DOHH2 (cell line): ENCODE data around the gene BRD7.

Experiments used
- H3F3A ChIP-seq: fragments of 200-600 bp; sonication (generic), shearing (Covaris generic); 2 replicates; pipeline ENCODE4 v1.6.0; 2016; ENCODE audit warnings: antibody characterized with exemption, mild to moderate bottlenecking; ENCODE audit not compliant: control insufficient read depth, insufficient read depth
- H3K27ac ChIP-seq: fragments of 200-600 bp; sonication (generic); 2 replicates; pipeline ENCODE4 v1.5.1; 2014; ENCODE audit warnings: low read depth, mild to moderate bottlenecking, low read length, moderate library complexity
- H3K27me3 ChIP-seq: fragments of 200-600 bp; sonication (generic); 2 replicates; pipeline ENCODE4 v1.6.1; 2014; ENCODE audit warnings: mild to moderate bottlenecking, low read length, mixed read lengths; ENCODE audit not compliant: control insufficient read depth
- H3K36me3 ChIP-seq: fragments of 200-600 bp; sonication (generic); 2 replicates; pipeline ENCODE4 v1.6.1; 2014; ENCODE audit warnings: mild to moderate bottlenecking, low read length, moderate library complexity, mixed read lengths; ENCODE audit not compliant: control insufficient read depth
- H3K4me1 ChIP-seq: fragments of 200-600 bp; sonication (generic); 2 replicates; pipeline ENCODE4 v1.6.1; 2014; ENCODE audit warnings: mild to moderate bottlenecking, low read length, mixed read lengths; ENCODE audit not compliant: control insufficient read depth
- H3K4me2 ChIP-seq: fragments of 200-600 bp; sonication (generic); 2 replicates; pipeline ENCODE4 v1.6.0; 2014; ENCODE audit warnings: mild to moderate bottlenecking, low read length, moderate library complexity
- H3K4me3 ChIP-seq: fragments of 200-600 bp; sonication (generic); 2 replicates; pipeline ENCODE4 v1.5.1; 2014; ENCODE audit warnings: mild to moderate bottlenecking, low read length, mixed read lengths
- H3K79me2 ChIP-seq: fragments of 200-600 bp; sonication (generic); 2 replicates; pipeline ENCODE4 v1.6.1; 2014; ENCODE audit warnings: mild to moderate bottlenecking, low read length, mixed read lengths; ENCODE audit not compliant: control insufficient read depth
- H3K9me2 ChIP-seq: fragments of 200-600 bp; sonication (generic); replicated peaks from 2 replicates; pipeline ENCODE4 v1.6.1; 2014; ENCODE audit warnings: mild to moderate bottlenecking, low read length, mixed read lengths; ENCODE audit not compliant: control insufficient read depth
- H3K9me3 ChIP-seq: fragments of 200-600 bp; sonication (generic); 2 replicates; pipeline ENCODE4 v1.6.1; 2014; ENCODE audit warnings: antibody characterized with exemption, low read length, mixed read lengths; ENCODE audit not compliant: control insufficient read depth, insufficient read depth
- H4K20me1 ChIP-seq: fragments of 200-600 bp; sonication (generic); 2 replicates; pipeline ENCODE4 v1.6.0; 2014; ENCODE audit warnings: low read depth, mild to moderate bottlenecking, antibody characterized with exemption, low read length, moderate library complexity; ENCODE audit not compliant: control insufficient read depth, insufficient read depth
- EZH2phosphoT487 ChIP-seq: fragments of 200-600 bp; sonication (generic); IDR thresholded peaks from 2 replicates; pipeline ENCODE4 v1.6.1; 2017; ENCODE audit warnings: borderline replicate concordance, mild to moderate bottlenecking, antibody characterized with exemption, low read length, moderate library complexity, mixed read lengths
- TF ChIP-seq, protein P1 (sequence below): fragments of 200-600 bp; sonication (generic); IDR thresholded peaks from one replicate; pipeline ENCODE4 v1.5.1; 2014; ENCODE audit warnings: antibody characterized with exemption, mild to moderate bottlenecking, low read depth, low read length; ENCODE audit not compliant: poor library complexity, severe bottlenecking

The BRD7 gene

DNA sequence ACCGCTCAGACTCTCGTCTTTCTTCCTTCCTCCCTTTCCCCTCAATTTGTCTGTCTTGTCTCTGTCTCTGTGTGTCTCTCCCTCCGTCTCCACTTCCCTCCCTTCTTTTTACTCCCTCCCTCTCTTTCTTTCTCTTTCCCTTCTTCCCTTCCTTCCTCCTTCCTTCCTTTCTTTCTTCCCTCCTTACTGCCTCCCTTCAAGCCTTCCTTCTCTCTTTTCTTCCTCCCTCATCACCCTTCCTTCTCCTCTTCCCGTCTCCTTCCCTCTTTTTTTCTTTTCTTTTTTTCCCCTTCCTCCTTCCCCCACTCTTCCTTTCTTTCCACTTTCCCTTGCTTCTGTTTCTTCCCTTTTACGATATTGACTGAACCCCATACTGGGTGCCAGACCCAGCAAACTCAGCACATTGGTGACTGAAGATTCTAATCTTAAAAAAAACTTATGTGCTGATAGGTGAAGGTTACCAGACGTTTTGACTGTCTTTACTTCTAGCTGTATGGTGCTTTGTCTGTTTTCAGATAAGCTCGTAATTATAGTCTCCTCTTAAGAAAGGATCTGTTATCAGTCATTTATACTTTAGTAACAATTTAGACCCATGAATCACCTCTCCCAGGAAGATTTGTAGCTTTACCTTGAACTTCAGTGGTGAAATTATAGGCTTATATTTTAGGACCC is 481 bp upstream of the BRD7 start:
- no peak for TF ChIP-seq EZH2phosphoT487
- TF ChIP-seq, protein P1, sequence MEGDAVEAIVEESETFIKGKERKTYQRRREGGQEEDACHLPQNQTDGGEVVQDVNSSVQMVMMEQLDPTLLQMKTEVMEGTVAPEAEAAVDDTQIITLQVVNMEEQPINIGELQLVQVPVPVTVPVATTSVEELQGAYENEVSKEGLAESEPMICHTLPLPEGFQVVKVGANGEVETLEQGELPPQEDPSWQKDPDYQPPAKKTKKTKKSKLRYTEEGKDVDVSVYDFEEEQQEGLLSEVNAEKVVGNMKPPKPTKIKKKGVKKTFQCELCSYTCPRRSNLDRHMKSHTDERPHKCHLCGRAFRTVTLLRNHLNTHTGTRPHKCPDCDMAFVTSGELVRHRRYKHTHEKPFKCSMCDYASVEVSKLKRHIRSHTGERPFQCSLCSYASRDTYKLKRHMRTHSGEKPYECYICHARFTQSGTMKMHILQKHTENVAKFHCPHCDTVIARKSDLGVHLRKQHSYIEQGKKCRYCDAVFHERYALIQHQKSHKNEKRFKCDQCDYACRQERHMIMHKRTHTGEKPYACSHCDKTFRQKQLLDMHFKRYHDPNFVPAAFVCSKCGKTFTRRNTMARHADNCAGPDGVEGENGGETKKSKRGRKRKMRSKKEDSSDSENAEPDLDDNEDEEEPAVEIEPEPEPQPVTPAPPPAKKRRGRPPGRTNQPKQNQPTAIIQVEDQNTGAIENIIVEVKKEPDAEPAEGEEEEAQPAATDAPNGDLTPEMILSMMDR: no peak
- Histone ChIP-seq H3K27me3 (0 out of 2 replicates have a peak, but pooled peaks cover 1% of the 10 kb centered on the region), H3K4me3 (peak overlapping the region; percentile 77), H3K36me3 (peaks cover 37% of the 10 kb centered on the region), H4K20me1 (peaks cover 8% of the 10 kb centered on the region), H3F3A (peaks cover 9% of the 10 kb centered on the region), H3K4me2 (peak overlapping the region; percentile 93), H3K4me1 (peaks cover 29% of the 10 kb centered on the region), H3K9me3 (no peaks in the 10 kb centered on the region), H3K79me2 (peaks cover 42% of the 10 kb centered on the region), H3K27ac (no peak overlapping the region), H3K9me2 (no peaks in the 10 kb centered on the region)

- no peaks in the 10 kb centered on the region for H3K9me3 ChIP-seq
- peaks cover 9% of the 10 kb centered on the region for H3F3A ChIP-seq
- peaks cover 56% of the 10 kb centered on the region for H3K79me2 ChIP-seq
- H3K9me2 ChIP-seq: no peaks in the 10 kb centered on the region
- peak overlapping the region; percentile 57 for H3K4me2 ChIP-seq
- no peak for TF ChIP-seq EZH2phosphoT487
- TF ChIP-seq, protein P1: no peak
- H3K4me3 ChIP-seq: peak overlapping the region; percentile 86
- H3K27ac ChIP-seq: no peak overlapping the region
- H4K20me1 ChIP-seq: peaks cover 8% of the 10 kb centered on the region
- H3K36me3 ChIP-seq: peaks cover 50% of the 10 kb centered on the region
- no peaks in the 10 kb centered on the region for H3K27me3 ChIP-seq
- H3K4me1 ChIP-seq: peaks cover 29% of the 10 kb centered on the region
These were observed 895 bp downstream of the BRD7 start for GRCh38 chr16:50367777-50368409.

- no peaks in the 10 kb centered on the region for H3K27me3 ChIP-seq
- H3F3A ChIP-seq: peaks cover 9% of the 10 kb centered on the region
- no peaks in the 10 kb centered on the region for H3K9me3 ChIP-seq
- no peak overlapping the region for H3K27ac ChIP-seq
- H3K36me3 ChIP-seq: peaks cover 67% of the 10 kb centered on the region
- H3K4me2 ChIP-seq: peak overlapping the region; percentile 57
- H3K4me3 ChIP-seq: peak overlapping the region; percentile 86
- H3K79me2 ChIP-seq: peaks cover 73% of the 10 kb centered on the region
- H4K20me1 ChIP-seq: peaks cover 8% of the 10 kb centered on the region
- TF ChIP-seq, protein P1: no peak
- TF ChIP-seq EZH2phosphoT487: no peak
- H3K9me2 ChIP-seq: no peaks in the 10 kb centered on the region
- peaks cover 29% of the 10 kb centered on the region for H3K4me1 ChIP-seq
These were observed 2.8 kb downstream of the BRD7 start for GRCh38 chr16:50365791-50366575.
